A172 (cell line): Measurements from ENCODE around the gene FUT3. TPM values are rescaled to one million over a fixed set of nuclear protein-coding genes. Genes with fewer than 3 reads are reported as not detected.

ENCODE experiments used
- DNase-seq: peaks from one replicate; pipeline ENCODE4 v3.0.0-alpha.2; 2015; ENCODE audit warnings: low spot score
- total RNA-seq: library from RNA; depleted of rRNA; stranded (reverse); fragments of >200 nt; shearing (Covaris generic); gene quantifications from 2 replicates; pipeline ENCODE4 v1.2.3, GENCODE V29; 2014; rRNA removed

Gene FUT3
- total RNA-seq, 1 experiment from 2014 or later = not detected

- DNase-seq = no peak
Observed at GRCh38 chr19:5801796-5802619, 49.2 kb downstream of the FUT3 start.

- no peak for DNase-seq
Observed at GRCh38 chr19:5800361-5801270, 50.6 kb downstream of the FUT3 start.

GRCh38 chr19:5799247-5800241 is 51.7 kb downstream of the FUT3 start:
- DNase-seq = no peak

- no peak for DNase-seq
Observed at GRCh38 chr19:5798244-5798643, 53.0 kb downstream of the FUT3 start.

GRCh38 chr19:5795382-5795919 is 55.8 kb downstream of the FUT3 start:
- DNase-seq = no peak

- DNase-seq = no peak
Observed at GRCh38 chr19:5793188-5793587, 58.1 kb downstream of the FUT3 start.

Other genes with a start within 250 kb of the FUT3 start
- gene SAFB2, start 228.7 kb downstream of the FUT3 start, total RNA-seq = 18.5 and 22.4 TPM in 2 replicates
- gene SAFB, start 228.4 kb downstream of the FUT3 start, total RNA-seq = 25.7 and 31.5 TPM in 2 replicates
- gene MICOS13, start 170.9 kb downstream of the FUT3 start, total RNA-seq = 49.6 and 81.0 TPM in 2 replicates
- 24.1 and 58.4 TPM in 2 replicates for gene HSD11B1L, start 170.4 kb downstream of the FUT3 start, total RNA-seq
- 782 and 864 TPM in 2 replicates for gene RPL36, start 161.2 kb downstream of the FUT3 start, total RNA-seq
- 120 and 153 TPM in 2 replicates for gene LONP1, start 131.3 kb downstream of the FUT3 start, total RNA-seq
- gene CATSPERD, start 130.8 kb downstream of the FUT3 start, total RNA-seq = not detected in 2 replicates
- 0.41 and 2.0 TPM in 2 replicates for gene PRR22, start 66.7 kb downstream of the FUT3 start, total RNA-seq
- 56.0 and 76.7 TPM in 2 replicates for gene DUS3L, start 60.3 kb downstream of the FUT3 start, total RNA-seq
- gene NRTN, start 46.4 kb downstream of the FUT3 start, total RNA-seq = 1.4 TPM in 1 of 2 replicates, not detected in the other
- gene FUT6, start 11.7 kb downstream of the FUT3 start, total RNA-seq = not detected in 2 replicates
- gene FUT5, start 19.1 kb upstream of the FUT3 start, total RNA-seq = not detected in 2 replicates
- 208 and 242 TPM in 2 replicates for gene NDUFA11, start 52.3 kb upstream of the FUT3 start, total RNA-seq
- gene VMAC, start 53.4 kb upstream of the FUT3 start, total RNA-seq = 3.0 and 3.2 TPM in 2 replicates
- 12.0 and 15.0 TPM in 2 replicates for gene CAPS, start 62.8 kb upstream of the FUT3 start, total RNA-seq
- gene RANBP3, start 126.7 kb upstream of the FUT3 start, total RNA-seq = 88.2 and 89.7 TPM in 2 replicates